Progenitor cell of endocrine pancreas (in vitro differentiated cells): ENCODE data around the gene BCL2L13. TPM values are rescaled to one million over a fixed set of nuclear protein-coding genes. Genes with fewer than 3 reads are reported as not detected.

Source experiments
- DNase-seq: peaks from one replicate; pipeline ENCODE4 v3.0.0; 2021; ENCODE audit warnings: low spot score; ENCODE audit not compliant: unreplicated experiment
- H3K27ac Mint-ChIP-seq: 2 replicates; pipeline ENCODE4 v1.8.0; 2021; ENCODE audit warnings: mild to moderate bottlenecking, moderate library complexity, mixed read lengths
- H3K27me3 Mint-ChIP-seq: 2 replicates; pipeline ENCODE4 v1.8.0; 2021; ENCODE audit warnings: mixed read lengths
- H3K36me3 Mint-ChIP-seq: 2 replicates; pipeline ENCODE4 v1.8.0; 2022; ENCODE audit warnings: mixed read lengths; ENCODE audit not compliant: insufficient read depth
- H3K4me1 Mint-ChIP-seq: 2 replicates; pipeline ENCODE4 v1.8.0; 2021; ENCODE audit warnings: low read depth, mixed read lengths
- H3K4me3 Mint-ChIP-seq: 2 replicates; pipeline ENCODE4 v1.8.0; 2021; ENCODE audit warnings: low read depth, mild to moderate bottlenecking, moderate library complexity, mixed read lengths
- H3K9me3 Mint-ChIP-seq: 2 replicates; pipeline ENCODE4 v1.8.0; 2021; ENCODE audit warnings: low read depth, mixed read lengths
- CTCF ChIP-seq: fragments of 200-600 bp; sonication (generic); IDR thresholded peaks from one replicate; pipeline ENCODE4 v1.5.0; 2021; ENCODE audit warnings: antibody characterized with exemption, mild to moderate bottlenecking; ENCODE audit not compliant: unreplicated experiment
- total RNA-seq: library from RNA; stranded (reverse); gene quantifications from 2 replicates; pipeline ENCODE4 v1.2.1, GENCODE V29; 2021

The BCL2L13 gene
- total RNA-seq, 1 donor from 2014 or later, result 36.0 TPM

DNA sequence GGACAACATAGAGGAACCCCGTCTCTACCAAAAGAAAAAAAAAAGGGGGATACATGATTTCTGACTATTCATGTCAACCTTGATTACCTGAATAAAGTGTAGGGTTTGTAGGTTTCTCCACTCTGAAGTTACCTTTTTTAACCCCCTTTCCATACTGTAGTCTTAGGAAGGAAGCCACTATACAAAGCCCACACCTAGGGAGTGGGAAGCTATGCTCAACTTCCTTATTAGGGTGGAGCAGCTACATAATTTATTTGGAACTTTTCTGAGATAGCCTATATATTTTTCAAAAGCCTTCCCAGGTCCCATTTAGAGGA lies 9.4 kb upstream of the BCL2L13 start:
- Mint-ChIP-seq H3K36me3 (no peaks in the 10 kb centered on the region), H3K9me3 (no peaks in the 10 kb centered on the region), H3K4me1 (peaks cover 5% of the 10 kb centered on the region), H3K4me3 (peak overlapping the region; percentile 97), H3K27me3 (no peaks in the 10 kb centered on the region), H3K27ac (peak overlapping the region; percentile 99)
- TF ChIP-seq CTCF, result no peak
- no peak for DNase-seq

- no peak for DNase-seq
- no peaks in the 10 kb centered on the region for H3K36me3 Mint-ChIP-seq
- no peak for TF ChIP-seq CTCF
- no peaks in the 10 kb centered on the region for H3K27me3 Mint-ChIP-seq
- no peaks in the 10 kb centered on the region for H3K9me3 Mint-ChIP-seq
- H3K4me3 Mint-ChIP-seq, result peak overlapping the region; percentile 97
- H3K4me1 Mint-ChIP-seq, result peaks cover 5% of the 10 kb centered on the region
- peak overlapping the region; percentile 29 for H3K27ac Mint-ChIP-seq
These were observed 8.9 kb upstream of the BCL2L13 start for GRCh38 chr22:17629641-17630040.

- Mint-ChIP-seq H3K9me3 (no peaks in the 10 kb centered on the region), H3K4me1 (peaks cover 5% of the 10 kb centered on the region), H3K27ac (no peak overlapping the region), H3K36me3 (no peaks in the 10 kb centered on the region), H3K27me3 (no peaks in the 10 kb centered on the region), H3K4me3 (no peak overlapping the region)
- DNase-seq, result no peak
- no peak for TF ChIP-seq CTCF
These were observed 7.4 kb upstream of the BCL2L13 start for GRCh38 chr22:17631076-17631565.

GRCh38 chr22:17633217-17633997 lies 5.2 kb upstream of the BCL2L13 start:
- H3K4me3 Mint-ChIP-seq, result no peak overlapping the region

GRCh38 chr22:17633998-17634323 lies 4.6 kb upstream of the BCL2L13 start:
- Mint-ChIP-seq H3K9me3 (no peaks in the 10 kb centered on the region), H3K4me3 (no peak overlapping the region)

More at GRCh38 chr22:17633217-17633997, 5.2 kb upstream of the BCL2L13 start:
- no peak for DNase-seq
- Mint-ChIP-seq H3K36me3 (no peaks in the 10 kb centered on the region), H3K27ac (peak overlapping the region; percentile 47), H3K4me1 (peaks cover 10% of the 10 kb centered on the region), H3K27me3 (no peaks in the 10 kb centered on the region), H3K9me3 (no peaks in the 10 kb centered on the region)
- no peak for TF ChIP-seq CTCF

More at GRCh38 chr22:17633998-17634323, 4.6 kb upstream of the BCL2L13 start:
- H3K27me3 Mint-ChIP-seq, result no peaks in the 10 kb centered on the region
- no peak for DNase-seq
- no peak overlapping the region for H3K27ac Mint-ChIP-seq
- peaks cover 8% of the 10 kb centered on the region for H3K4me1 Mint-ChIP-seq
- no peaks in the 10 kb centered on the region for H3K36me3 Mint-ChIP-seq
- TF ChIP-seq CTCF, result no peak
